SK-N-SH (cell line): ENCODE measurements around the gene CD96.

Experiments
- EZH2phosphoT487 ChIP-seq: fragments of 200-600 bp; sonication (generic); IDR thresholded peaks from 2 replicates; pipeline ENCODE4 v1.6.1; 2017; ENCODE audit warnings: low read depth, mixed run types, mild to moderate bottlenecking, antibody characterized with exemption, moderate library complexity, borderline replicate concordance
- FOXJ3 ChIP-seq: sonication (generic); formaldehyde crosslinking; IDR thresholded peaks from 2 replicates; pipeline ENCODE4 v1.5.1; 2020; ENCODE audit warnings: mild to moderate bottlenecking, missing genetic modification reagents
- RAD21 ChIP-seq: IDR thresholded peaks from 2 replicates; pipeline ENCODE4 v1.6.1; 2012; ENCODE audit warnings: mild to moderate bottlenecking, low read length
- TCF12 ChIP-seq: IDR thresholded peaks from 2 replicates; pipeline ENCODE4 v1.4.0; 2012
- TF ChIP-seq, protein P1 (sequence below): fragments of 200-600 bp; sonication (generic); IDR thresholded peaks from 2 replicates; pipeline ENCODE4 v1.6.1; 2017; ENCODE audit warnings: antibody characterized with exemption, mild to moderate bottlenecking, moderate library complexity
- TF ChIP-seq, protein P2 (sequence below): IDR thresholded peaks from 2 replicates; pipeline ENCODE4 v1.6.1; 2012; ENCODE audit warnings: mild to moderate bottlenecking, low read depth, low read length, moderate library complexity

DNA sequence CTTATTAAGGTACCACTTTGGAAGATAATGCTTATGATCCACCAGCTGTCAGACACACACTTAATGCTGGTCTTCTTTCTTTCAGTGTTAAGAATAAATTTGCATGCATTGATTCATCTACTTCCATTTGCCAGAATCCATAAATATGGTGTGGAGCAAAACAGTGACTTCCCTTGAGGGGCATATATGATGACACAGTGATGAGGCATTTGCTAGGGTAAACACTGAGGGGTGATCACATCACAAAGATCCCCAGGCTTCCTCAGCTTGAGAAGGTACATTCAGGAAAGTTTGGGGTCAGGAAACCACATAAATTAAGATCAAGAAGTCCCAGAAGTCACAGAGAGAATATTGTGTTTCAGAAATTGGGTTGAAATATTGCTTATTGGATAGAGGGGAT is 63.0 kb downstream of the CD96 start:
- TF ChIP-seq, protein P1, sequence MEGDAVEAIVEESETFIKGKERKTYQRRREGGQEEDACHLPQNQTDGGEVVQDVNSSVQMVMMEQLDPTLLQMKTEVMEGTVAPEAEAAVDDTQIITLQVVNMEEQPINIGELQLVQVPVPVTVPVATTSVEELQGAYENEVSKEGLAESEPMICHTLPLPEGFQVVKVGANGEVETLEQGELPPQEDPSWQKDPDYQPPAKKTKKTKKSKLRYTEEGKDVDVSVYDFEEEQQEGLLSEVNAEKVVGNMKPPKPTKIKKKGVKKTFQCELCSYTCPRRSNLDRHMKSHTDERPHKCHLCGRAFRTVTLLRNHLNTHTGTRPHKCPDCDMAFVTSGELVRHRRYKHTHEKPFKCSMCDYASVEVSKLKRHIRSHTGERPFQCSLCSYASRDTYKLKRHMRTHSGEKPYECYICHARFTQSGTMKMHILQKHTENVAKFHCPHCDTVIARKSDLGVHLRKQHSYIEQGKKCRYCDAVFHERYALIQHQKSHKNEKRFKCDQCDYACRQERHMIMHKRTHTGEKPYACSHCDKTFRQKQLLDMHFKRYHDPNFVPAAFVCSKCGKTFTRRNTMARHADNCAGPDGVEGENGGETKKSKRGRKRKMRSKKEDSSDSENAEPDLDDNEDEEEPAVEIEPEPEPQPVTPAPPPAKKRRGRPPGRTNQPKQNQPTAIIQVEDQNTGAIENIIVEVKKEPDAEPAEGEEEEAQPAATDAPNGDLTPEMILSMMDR, result no peak
- TF ChIP-seq EZH2phosphoT487, result no peak
- TF ChIP-seq RAD21, result no peak
- no peak for TF ChIP-seq FOXJ3 (CRISPR knock-in tag)
- TF ChIP-seq TCF12, result no peak
- TF ChIP-seq, protein P2, sequence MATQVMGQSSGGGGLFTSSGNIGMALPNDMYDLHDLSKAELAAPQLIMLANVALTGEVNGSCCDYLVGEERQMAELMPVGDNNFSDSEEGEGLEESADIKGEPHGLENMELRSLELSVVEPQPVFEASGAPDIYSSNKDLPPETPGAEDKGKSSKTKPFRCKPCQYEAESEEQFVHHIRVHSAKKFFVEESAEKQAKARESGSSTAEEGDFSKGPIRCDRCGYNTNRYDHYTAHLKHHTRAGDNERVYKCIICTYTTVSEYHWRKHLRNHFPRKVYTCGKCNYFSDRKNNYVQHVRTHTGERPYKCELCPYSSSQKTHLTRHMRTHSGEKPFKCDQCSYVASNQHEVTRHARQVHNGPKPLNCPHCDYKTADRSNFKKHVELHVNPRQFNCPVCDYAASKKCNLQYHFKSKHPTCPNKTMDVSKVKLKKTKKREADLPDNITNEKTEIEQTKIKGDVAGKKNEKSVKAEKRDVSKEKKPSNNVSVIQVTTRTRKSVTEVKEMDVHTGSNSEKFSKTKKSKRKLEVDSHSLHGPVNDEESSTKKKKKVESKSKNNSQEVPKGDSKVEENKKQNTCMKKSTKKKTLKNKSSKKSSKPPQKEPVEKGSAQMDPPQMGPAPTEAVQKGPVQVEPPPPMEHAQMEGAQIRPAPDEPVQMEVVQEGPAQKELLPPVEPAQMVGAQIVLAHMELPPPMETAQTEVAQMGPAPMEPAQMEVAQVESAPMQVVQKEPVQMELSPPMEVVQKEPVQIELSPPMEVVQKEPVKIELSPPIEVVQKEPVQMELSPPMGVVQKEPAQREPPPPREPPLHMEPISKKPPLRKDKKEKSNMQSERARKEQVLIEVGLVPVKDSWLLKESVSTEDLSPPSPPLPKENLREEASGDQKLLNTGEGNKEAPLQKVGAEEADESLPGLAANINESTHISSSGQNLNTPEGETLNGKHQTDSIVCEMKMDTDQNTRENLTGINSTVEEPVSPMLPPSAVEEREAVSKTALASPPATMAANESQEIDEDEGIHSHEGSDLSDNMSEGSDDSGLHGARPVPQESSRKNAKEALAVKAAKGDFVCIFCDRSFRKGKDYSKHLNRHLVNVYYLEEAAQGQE, result no peak
